ENCODE data around the gene CDYL.

The CDYL gene

DNA sequence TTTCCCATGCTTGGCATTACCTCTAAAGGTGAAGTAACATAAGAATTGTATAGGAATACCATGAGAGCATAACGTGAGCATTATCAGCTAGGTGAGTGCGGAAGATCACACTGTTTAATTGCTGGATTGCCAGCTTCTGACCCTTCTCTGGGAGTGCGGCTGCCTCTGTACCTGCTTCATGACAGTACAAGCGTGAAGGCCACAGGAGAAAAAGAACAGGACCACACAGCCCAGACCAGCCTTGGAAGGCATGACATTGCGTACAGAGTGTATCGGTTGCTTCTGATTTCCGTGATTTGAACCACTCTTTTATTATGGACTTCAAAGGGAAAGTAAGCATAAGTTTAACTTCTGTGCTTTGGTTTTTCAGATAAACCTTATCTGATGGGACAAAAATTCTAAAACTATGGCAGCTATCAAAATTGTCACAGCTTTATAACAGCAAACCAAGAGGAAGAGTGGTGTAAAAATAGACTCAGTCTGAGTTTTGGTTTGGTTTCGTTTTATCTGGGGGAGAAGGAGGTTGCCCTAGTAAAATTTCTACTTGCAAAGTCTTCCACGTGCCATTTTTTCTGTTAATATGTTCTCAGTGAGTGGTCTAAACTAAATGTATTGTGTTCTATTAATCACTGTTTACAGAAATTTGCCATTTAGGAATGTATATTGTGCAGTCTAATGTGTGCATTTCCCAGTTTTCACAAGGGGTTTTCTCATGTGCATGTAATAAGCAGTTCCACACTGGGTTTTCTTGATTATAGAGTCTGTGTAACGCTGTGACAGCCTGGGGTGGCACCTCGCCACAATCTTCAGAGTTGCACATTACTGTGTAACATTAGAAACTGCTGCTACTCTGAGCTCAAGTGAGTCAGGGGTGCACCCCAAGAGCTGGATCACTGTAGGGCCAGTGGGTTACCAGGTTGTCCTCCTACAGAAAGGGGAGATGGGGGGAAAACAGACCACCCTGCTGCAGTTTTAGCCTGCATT is 130.4 kb downstream of the CDYL start:
- no peak for FAIRE-seq
- no peak for DNase-seq (ENCODE audit: low spot score)

DNA sequence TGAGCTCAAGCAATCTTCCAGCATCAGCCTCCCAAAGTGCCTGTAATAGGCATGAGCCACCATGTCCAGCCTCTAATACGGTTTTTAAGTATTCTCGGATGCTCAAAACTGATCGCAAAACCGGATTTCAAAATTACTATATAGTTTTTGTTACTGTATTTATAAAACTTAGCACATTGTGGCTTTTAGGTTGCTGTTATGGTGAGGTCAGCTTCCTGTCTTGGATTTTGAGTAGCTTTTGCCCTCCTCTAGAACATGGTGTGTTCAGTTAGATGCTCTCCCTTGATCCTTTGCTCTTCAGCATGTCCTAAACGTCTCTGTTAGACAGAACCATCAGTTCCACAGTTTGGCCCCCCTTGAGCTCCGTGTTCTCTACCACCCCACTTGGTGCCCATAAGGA is 131.4 kb downstream of the CDYL start:
- FAIRE-seq (no peak), DNase-seq (ENCODE audit: low spot score) (no peak)

DNA sequence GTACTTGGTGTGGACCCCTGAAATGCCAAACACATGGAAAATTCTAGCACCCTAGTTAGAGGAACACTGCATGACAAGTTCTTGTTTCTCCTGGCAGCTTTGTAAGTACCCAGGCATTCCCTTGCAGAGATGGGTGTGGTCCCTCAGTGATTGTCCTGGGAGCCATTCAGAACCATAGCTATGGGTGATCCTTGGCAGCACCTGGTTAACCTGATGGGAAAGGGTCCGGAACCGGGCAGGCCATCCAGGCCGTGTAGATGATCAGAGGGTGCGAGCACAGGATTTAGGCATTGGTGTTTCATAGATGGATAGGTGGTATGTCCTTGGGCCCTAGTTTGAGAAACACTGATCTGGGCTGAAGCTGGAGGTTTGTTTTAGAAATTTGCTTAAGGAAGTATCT is 131.9 kb downstream of the CDYL start:
- FAIRE-seq, result no peak
- no peak for DNase-seq (ENCODE audit: low spot score)

DNA sequence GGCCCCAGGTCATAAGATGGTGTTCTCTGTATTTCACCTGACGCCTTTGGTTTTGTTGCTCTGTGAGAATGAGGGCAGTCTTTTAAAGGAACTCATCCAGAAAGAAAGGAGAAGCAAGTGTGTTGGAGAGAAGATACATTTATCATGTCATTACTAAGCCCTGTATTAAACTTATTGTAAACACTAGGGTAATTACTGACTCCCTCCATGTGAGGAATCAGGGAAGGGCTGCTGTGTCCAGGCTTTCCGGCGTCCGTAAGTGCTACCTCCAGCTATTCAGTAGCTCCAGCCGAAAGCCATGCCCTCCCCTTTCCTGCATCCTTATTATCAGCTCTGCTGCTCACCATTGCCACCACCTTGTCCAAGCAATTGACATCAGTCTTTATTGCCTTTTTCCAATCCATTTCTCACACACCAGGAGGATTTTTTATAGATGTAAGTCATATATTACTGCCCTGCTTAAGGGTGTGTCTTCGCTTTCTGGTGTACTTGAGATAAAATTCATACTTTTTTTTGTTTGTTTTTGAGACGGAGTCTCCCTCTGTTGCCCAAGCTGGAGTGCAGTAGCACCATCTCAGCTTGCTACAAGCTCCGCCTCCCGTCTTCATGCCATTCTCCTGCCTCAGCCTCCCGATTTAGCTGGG is 133.0 kb downstream of the CDYL start:
- DNase-seq (ENCODE audit: low spot score) (no peak), FAIRE-seq (no peak)

DNA sequence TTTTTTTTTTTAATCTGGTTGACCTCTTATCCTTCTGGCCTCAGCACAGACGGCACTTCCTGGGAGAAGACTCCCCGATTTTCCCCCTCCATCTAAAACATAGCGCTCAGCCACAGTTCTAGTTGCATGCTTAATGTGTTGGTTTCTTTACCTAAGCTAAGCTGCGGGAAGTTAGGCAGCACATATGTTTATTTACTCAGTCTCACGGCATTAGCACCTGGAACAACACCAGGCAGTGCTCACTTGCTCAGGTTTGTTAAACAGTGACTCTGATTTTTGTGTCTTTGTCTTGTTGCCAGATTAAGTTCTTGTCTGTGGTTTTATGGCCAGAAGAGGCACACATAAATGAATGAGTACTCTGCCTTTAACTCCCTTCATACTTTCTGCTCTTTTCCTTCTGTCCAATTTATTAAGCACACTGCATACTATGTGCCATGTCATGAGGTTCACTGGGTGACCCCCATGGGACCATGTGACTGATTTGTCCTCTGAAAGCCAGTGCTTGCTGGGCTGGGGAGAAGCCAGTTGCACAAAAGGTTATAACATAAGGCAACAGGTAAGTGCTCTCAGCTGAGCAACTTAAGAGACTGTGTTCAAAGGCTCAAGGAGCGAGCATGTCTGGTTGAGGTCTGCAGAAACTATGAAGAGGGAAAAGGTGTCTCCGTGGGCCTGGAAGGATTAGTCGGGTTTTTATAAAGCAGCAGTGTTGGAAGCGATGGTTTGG is 134.0 kb downstream of the CDYL start:
- FAIRE-seq, result no peak

DNA sequence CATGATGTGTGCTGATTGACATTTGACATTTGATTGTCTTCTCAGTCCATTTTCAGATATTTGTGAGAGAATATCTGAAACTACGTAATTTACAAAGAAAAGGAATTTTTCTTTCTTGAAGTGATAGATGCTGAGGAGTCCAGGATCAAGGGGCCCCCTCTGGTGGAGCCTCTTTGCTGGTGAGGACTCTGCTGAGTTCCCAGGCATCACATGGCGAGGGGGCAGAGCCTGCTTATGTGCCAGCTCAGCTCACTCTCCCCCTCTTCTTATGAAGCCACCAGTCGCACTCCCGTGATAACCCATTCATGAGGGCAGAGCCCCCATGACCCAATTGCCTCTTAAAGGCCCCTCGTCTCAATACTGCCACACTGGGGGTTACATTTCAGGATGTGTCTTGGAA is 136.4 kb downstream of the CDYL start:
- DNase-seq (ENCODE audit: low spot score), result no peak
- FAIRE-seq, result no peak

More for the DNA sequence above, 134.0 kb downstream of the CDYL start:
- no peak for DNase-seq (ENCODE audit: low spot score)

DNA sequence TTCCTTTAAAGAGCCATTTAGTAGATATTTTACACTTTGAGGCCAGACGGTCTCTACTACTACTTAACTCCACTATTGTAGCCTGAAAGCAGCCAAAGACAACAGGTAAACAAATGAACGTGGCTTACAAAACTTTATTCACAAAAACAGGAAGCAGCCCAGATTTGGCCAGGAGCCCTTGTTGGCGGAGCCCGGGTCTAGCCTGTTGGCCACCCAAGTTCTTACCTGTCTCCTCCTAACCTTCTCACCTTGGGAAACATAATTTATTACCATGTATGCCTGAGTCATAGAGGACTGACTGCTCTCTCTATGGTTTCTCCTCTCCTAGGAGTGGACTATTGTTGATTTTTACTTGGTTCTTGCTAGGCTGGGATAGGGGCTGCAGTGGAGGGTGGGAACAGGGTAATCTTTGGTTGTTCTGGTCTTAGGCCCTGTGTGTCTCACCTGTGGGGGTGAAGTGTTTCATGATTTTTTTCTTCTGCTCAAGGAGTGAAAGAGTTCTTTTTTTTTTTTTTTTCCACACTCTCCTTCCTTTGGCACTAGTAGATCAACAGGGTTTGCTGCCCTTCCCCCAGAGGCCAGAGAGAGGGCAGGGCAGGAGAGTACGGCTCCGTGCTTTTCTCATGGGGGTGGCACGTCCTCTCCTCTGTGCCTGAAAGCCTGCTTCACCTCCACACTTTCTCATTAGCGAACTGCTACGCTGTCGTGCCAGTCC is 137.7 kb downstream of the CDYL start:
- FAIRE-seq (no peak), DNase-seq (ENCODE audit: low spot score) (no peak)

DNA sequence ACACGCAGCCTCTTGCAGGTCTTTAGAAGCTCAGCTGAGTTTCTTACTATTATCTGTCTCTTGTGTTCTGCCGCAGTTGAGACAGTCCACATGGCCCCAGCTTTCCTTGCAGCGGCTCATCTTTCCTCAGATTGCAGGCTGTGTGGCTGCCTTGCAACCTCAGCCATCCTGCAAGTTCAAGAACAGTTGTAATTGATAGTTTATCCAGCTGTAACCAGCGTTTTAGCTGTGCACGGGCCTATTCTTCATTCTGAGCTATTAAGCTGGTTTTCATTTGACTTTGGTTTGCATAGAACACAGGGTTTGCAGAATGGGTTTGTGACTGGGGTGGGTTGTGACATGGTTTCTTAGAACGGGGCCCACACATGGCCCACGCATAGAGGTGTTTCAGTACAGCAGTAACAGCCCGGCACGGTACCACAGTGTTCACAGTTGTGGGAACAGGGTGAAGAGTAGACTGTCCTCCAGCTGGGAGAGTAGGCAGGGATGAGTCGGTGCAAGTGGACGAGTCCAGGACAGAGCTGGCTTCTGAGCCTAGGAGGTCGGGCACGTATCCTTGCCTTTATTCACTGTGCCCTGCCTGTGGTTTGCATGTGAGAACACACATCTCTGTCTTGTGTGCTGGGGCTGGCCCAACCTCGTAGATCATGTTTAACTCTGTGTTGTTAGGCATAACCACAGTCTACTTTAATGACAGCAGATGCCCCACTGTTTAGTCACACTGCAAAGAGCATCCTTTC is 138.4 kb downstream of the CDYL start:
- DNase-seq (ENCODE audit: low spot score), result peak; percentile 11
- no peak for FAIRE-seq

DNA sequence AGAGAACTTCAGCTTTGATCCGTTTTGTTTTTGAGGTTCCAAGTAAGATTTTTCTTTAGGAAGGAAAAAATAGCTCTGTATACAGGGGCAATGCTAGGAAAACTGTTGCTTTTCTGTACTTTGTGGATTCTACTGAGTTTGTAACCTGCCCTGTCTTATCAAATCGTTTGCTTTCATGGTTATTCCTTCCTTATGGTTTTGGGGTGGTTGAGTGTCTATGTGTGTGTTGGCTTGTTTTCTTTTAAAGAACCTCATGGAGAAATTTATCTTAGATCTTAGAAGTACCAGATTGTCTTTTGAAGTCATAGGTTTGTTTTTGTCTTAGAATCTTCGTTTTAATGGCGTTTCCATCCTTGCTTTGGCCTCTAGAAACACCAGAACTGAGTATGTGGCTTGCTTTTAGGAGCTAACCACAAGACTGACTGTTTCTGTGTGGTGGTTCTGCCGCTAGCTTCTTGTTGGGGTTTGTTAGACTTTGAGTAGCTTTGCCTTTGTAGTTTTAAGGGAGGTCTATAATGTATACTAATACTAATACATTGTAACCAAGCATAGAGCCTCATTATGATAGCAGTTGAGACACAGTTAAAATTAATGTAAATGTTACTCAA is 140.9 kb downstream of the CDYL start:
- DNase-seq (ENCODE audit: low spot score) (no peak), FAIRE-seq (no peak)

DNA sequence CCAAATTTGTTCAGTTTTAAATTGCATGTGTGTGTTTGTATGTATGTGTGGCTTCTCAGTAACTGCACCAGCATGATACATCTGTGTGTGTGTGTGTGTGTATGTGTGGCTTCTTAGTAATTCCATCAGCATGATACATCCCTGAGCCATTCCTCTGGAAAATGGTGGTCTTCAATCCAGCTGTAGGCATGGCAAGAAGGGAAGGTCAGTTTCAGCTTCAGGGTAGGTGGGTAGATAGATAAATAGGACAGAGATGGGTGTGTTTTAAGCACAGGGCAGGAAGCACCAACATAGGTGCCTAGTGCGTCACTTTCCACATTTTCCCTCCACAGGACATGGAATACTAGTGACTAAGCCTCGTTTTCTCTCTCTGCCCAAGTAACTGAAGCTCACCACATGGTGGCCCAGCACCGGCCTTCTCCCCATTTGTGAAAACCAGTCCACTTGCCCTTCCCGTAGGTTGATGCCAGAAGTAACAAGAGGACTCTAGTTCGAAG is 144.8 kb downstream of the CDYL start:
- FAIRE-seq, result no peak
- DNase-seq (ENCODE audit: low spot score), result peak; percentile 6

DNA sequence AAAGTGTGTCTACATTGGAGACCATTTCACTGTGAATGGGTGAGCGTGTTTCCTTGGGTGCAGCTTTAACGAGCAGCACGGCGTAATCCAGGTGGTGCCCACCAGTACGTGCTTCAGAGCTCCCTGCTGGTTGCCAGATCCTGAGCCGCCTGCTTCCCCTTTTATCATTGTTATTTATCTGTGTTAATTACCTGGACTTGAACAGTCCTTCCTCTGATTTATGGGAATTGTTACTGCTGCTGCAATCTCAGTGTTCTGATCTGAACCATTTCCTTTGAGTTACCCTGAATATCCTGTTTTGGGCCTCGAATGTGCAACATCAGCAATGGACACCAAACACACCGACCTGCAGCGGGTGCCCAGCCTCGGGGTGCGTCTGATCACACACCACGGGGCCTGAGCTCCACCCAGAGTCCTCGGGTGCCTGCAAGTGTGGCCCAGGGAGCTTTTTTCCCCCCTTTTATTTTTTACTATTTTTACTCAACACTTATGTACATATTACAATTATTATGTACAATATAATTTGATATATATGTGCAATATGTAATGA is 146.4 kb downstream of the CDYL start:
- FAIRE-seq (no peak), DNase-seq (ENCODE audit: low spot score) (no peak)

DNA sequence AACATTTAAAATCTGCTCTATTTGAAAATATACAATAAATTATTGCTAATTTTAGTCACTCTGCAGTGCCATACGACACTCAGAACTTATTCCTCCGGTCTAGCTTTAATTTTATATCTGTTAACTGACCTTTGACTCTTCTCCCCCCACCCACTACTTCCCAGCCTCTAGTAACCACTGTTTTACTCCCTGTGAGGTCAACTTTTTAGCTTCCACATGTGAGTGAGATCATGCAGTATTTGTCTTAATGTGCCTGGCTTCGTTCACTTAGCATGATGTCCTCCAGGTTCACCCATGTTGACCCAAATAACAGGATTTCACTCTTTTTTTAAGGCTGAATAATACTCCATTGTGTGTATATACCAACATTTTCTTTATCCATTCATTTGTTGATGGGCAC is 146.9 kb downstream of the CDYL start:
- no peak for DNase-seq (ENCODE audit: low spot score)
- FAIRE-seq, result no peak

DNA sequence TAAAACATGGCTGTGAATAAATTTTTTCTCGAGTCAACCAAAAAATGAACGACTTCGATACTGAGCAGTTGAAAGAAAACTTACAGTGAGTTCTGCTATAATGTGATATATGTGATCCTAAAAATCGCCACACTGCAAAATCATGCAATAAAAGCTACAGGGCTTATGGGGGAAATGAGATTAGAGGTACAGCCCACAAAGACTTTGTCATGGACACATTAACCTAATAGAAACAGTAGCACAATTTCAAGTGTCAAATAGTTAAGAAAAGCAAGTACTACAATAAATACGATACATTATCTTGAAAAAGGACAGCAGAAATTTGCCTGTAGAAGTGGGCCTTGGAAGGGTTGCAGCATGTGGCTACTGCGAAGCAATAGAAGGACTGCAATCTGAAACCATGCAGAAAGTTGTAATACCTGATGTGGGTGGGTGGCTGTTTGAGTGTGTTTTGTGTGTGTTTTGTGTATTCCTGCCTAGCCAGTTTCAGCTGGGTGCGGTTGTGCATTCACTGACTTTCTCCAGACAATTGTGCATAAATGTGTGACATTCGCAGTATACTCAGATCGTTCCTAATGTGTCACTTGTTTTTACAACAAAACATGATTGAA is 148.6 kb downstream of the CDYL start:
- no peak for FAIRE-seq

DNA sequence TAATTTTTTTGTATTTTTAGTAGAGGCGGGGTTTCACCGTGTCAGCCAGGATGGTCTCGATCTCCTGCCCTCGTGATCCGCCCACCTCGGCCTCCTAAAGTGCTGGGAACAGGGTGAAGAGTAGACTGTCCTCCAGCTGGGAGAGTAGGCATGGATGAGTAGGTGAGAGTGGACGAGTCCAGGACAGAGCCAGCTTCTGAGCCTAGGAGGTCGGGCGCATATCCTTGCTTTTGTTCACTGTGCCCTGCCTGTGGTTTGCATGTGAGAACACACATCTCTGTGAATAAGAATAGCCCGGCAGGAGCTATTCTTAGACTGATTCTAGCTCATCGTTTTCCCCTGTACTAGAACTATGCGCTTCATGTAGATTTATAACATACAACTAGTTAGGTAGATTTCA is 149.4 kb downstream of the CDYL start:
- DNase-seq (ENCODE audit: low spot score), result no peak
- no peak for FAIRE-seq

More for the DNA sequence above, 148.6 kb downstream of the CDYL start:
- DNase-seq (ENCODE audit: low spot score), result no peak

DNA sequence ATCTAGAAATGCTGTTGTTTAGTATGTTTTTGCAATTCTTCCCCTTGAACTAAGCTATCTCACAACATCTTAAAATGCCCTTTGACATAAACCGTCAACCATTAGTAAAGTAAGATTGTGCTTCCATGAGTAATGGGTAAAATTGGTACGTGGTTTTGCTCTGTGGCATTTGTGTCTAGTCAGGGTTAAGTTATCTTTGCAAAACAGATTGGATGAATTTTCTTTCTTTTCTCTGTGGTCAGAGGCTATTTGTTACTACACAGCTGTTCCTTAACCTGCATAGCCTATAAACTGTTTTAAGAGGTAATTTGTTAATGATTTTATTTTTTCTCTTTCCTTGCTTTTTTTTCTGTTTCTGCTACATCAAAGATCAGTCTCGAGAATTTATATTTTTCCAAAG is 152.2 kb downstream of the CDYL start:
- DNase-seq (ENCODE audit: low spot score) (peak; percentile 59), FAIRE-seq (peak; percentile 95)

DNA sequence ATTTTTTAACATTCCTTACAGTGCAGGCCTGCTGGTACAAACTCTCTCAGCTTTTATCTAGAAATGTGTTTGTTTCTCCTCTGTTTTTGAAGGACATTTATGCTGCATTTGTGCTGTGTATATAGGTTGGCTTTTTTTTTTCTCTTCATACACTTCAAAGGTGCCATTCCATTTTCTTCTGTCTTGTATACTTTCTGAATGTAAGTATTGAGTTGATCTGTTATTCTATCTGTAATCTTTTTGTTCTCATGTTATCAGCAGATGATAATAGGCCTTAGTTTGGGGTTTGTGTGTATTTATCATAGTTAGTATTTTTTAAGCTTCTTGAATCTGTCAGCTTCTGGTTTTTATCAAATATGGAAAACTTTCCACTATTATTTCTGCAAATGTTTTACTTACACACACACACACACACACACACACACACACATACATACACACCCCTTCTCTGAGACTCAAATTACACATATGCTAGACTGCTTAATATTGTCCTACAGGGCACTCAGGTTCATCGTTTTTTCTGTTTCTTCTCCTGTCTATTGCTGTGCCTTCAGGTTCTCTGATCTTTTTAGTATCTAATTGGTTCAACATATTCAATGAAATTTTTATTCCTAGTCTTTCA is 153.0 kb downstream of the CDYL start:
- FAIRE-seq (no peak), DNase-seq (ENCODE audit: low spot score) (no peak)

DNA sequence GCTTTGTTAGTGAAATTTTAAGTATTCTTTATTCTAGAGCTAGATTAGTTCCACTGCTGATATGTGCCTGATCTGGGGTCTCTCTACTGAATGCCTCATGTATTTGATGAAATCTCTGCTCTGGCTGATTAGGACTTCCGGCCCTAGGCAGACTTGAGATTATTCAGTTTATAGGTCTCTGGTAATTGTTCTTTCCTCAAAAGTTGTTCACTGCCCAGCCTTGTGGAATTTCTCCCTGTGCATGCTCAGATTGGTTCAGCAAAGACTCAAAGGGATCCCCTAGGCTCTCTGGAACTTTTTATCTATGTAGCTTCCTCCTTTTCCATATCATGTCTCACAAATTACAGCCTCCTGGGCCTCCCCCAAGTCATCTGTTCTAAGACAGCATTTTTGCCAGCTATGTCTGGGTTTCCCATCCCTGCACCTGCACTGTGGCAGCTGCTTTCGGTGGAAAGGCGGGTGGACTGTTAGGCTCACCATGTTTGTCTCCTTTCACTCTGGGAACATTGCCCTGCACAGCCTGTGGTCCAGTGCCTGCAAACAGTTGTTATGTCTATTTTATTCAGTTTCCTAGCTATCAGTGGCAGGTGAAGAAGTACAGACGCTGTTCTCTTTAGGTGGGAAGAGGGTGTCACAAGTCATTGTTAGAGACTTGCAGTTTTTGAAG is 154.0 kb downstream of the CDYL start:
- DNase-seq (ENCODE audit: low spot score) (no peak), FAIRE-seq (no peak)

DNA sequence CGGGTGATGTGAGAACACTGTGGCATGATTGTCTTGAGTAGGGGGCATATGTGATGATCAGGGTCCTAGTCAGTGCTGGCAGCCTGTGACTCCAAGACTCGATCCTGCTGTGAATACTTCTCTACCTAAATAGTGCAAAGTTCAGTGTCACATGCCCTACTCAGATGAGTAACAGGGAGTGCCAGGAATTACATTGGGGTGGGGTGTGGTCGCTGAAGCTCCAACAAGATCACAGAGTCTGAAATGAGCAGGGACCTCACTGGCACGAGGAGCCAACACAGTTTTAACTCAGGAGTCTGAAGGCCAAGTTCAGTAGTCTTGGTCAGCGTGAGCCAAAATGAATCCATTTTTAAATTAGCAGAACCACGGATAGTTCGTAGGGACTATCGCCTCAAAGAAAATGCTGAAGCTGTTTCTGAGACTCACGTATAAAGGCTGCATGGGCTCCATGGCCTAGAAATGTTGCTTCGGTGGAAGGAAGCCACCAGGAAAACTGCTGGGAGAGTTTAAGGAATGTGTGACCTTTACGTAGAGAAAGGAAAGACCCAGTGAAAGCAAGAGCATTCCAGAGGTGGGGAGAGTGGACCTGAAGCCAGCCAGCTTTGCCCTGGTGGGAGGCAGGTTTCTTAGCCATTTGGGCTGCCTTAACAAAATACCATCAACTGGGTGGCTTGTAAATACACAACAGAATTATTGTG is 155.5 kb downstream of the CDYL start:
- DNase-seq (ENCODE audit: low spot score), result no peak
- FAIRE-seq, result no peak
